ENCODE measurements around the gene TP53AIP1.

The TP53AIP1 gene

GRCh38 chr11:128940603-128941002 is 2.1 kb downstream of the TP53AIP1 start:
- Histone ChIP-seq H3K27ac (no peak overlapping the region), H3K4me1 (peaks cover 27 to 90% (median 65%) of the 10 kb centered on the region in 10 experiments), H3K36me3 (no peaks in the 10 kb centered on the region), H3K9ac (no peak overlapping the region), H3K4me3 (no peak overlapping the region), H4K20me1 (peaks cover 0 to 7% (median 0%) of the 10 kb centered on the region in 11 experiments; a peak in 1 of 22 replicates), H3K27me3 (peaks cover 0 to 24% (median 0%) of the 10 kb centered on the region in 11 experiments; a peak in 5 of 22 replicates), H3K4me2 (peak overlapping the region; percentile 54 to 78 (median 62)), H3K9me3 (replicated peaks in 1 of 11) (no peaks in the 10 kb centered on the region)
- TF ChIP-seq Cebpa-rat (IDR thresholded peaks at IDR 0.05) = no peak

- H3K4me1 ChIP-seq = peaks cover 27 to 93% (median 69%) of the 10 kb centered on the region in 10 experiments
- H3K4me2 ChIP-seq = peak overlapping the region; percentile 54 to 78 (median 62); a peak in 21 of 22 replicates
- no peak overlapping the region for H3K9ac ChIP-seq
- peaks cover 0 to 7% (median 0%) of the 10 kb centered on the region in 11 experiments; a peak in 1 of 22 replicates for H4K20me1 ChIP-seq
- no peak for TF ChIP-seq Cebpa-rat (IDR thresholded peaks at IDR 0.05)
- no peak overlapping the region for H3K27ac ChIP-seq
- H3K9me3 ChIP-seq (replicated peaks in 1 of 11) = no peaks in the 10 kb centered on the region
- H3K27me3 ChIP-seq = peaks cover 0 to 24% (median 0%) of the 10 kb centered on the region in 11 experiments; a peak in 5 of 22 replicates
- no peaks in the 10 kb centered on the region for H3K36me3 ChIP-seq
- no peak overlapping the region for H3K4me3 ChIP-seq
Measured at GRCh38 chr11:128940156-128940555, 2.5 kb downstream of the TP53AIP1 start.

GRCh38 chr11:128939591-128939990 is 3.1 kb downstream of the TP53AIP1 start:
- peaks cover 0 to 24% (median 0%) of the 10 kb centered on the region in 11 experiments; a peak in 5 of 22 replicates for H3K27me3 ChIP-seq
- no peak overlapping the region for H3K27ac ChIP-seq
- peaks cover 31 to 95% (median 73%) of the 10 kb centered on the region in 10 experiments for H3K4me1 ChIP-seq
- peak overlapping the region; percentile 54 to 78 (median 62); a peak in 21 of 22 replicates for H3K4me2 ChIP-seq
- no peak for TF ChIP-seq Cebpa-rat (IDR thresholded peaks at IDR 0.05)
- H4K20me1 ChIP-seq = peaks cover 0 to 7% (median 0%) of the 10 kb centered on the region in 11 experiments; a peak in 3 of 22 replicates
- H3K36me3 ChIP-seq = no peaks in the 10 kb centered on the region
- H3K4me3 ChIP-seq = no peak overlapping the region
- no peak overlapping the region for H3K9ac ChIP-seq
- no peaks in the 10 kb centered on the region for H3K9me3 ChIP-seq (replicated peaks in 1 of 11)

- H3K4me3 ChIP-seq = no peak overlapping the region
- no peak overlapping the region for H3K27ac ChIP-seq
- H3K9ac ChIP-seq = no peak overlapping the region
- TF ChIP-seq Cebpa-rat (IDR thresholded peaks at IDR 0.05) = no peak
- peaks cover 0 to 11% (median 0%) of the 10 kb centered on the region in 11 experiments; a peak in 3 of 22 replicates for H4K20me1 ChIP-seq
- peaks cover 0 to 16% (median 0%) of the 10 kb centered on the region in 11 experiments; a peak in 5 of 22 replicates for H3K27me3 ChIP-seq
- peak overlapping the region in 6 of 11 experiments; percentile 7 to 60 (median 50); a peak in 11 of 22 replicates for H3K4me2 ChIP-seq
- no peaks in the 10 kb centered on the region for H3K9me3 ChIP-seq (replicated peaks in 1 of 11)
- no peaks in the 10 kb centered on the region for H3K36me3 ChIP-seq
- H3K4me1 ChIP-seq = peaks cover 43 to 95% (median 73%) of the 10 kb centered on the region in 10 experiments
Measured at GRCh38 chr11:128938156-128938885, 4.3 kb downstream of the TP53AIP1 start.

GRCh38 chr11:128937480-128937879 is 5.2 kb downstream of the TP53AIP1 start:
- Histone ChIP-seq H3K27me3 (peaks cover 0 to 8% (median 0%) of the 10 kb centered on the region in 11 experiments; a peak in 3 of 22 replicates), H3K36me3 (no peaks in the 10 kb centered on the region), H3K9ac (0 out of 22 replicates have a peak overlapping the region, but pooled peaks of 1 of the 11 experiments have one; percentile 20), H3K4me1 (peaks cover 45 to 91% (median 69%) of the 10 kb centered on the region in 10 experiments), H3K9me3 (replicated peaks in 1 of 11) (no peaks in the 10 kb centered on the region), H3K4me2 (peak overlapping the region in 6 of 11 experiments; percentile 7 to 60 (median 50); a peak in 10 of 22 replicates), H4K20me1 (peaks cover 0 to 11% (median 0%) of the 10 kb centered on the region in 11 experiments; a peak in 3 of 22 replicates), H3K27ac (no peak overlapping the region), H3K4me3 (no peak overlapping the region)
- TF ChIP-seq Cebpa-rat (IDR thresholded peaks at IDR 0.05) = no peak

- H3K9me3 ChIP-seq (replicated peaks in 1 of 11) = no peaks in the 10 kb centered on the region
- peaks cover 0 to 8% (median 0%) of the 10 kb centered on the region in 11 experiments; a peak in 3 of 22 replicates for H3K27me3 ChIP-seq
- no peaks in the 10 kb centered on the region for H3K36me3 ChIP-seq
- peaks cover 0 to 11% (median 0%) of the 10 kb centered on the region in 11 experiments; a peak in 3 of 22 replicates for H4K20me1 ChIP-seq
- no peak for TF ChIP-seq Cebpa-rat (IDR thresholded peaks at IDR 0.05)
- peaks cover 41 to 90% (median 62%) of the 10 kb centered on the region in 10 experiments for H3K4me1 ChIP-seq
- no peak overlapping the region for H3K4me3 ChIP-seq
- no peak overlapping the region for H3K9ac ChIP-seq
- peak overlapping the region in 4 of 11 experiments; percentile 23 to 57 (median 50); a peak in 4 of 22 replicates for H3K4me2 ChIP-seq
- H3K27ac ChIP-seq = no peak overlapping the region
Measured at GRCh38 chr11:128936606-128937251, 5.9 kb downstream of the TP53AIP1 start.

- Histone ChIP-seq H3K4me3 (no peak overlapping the region), H3K27me3 (peaks cover 0 to under 1% (median 0%) of the 10 kb centered on the region in 11 experiments; a peak in 1 of 22 replicates), H3K9me3 (replicated peaks in 1 of 11) (no peaks in the 10 kb centered on the region), H3K36me3 (no peaks in the 10 kb centered on the region), H3K4me1 (peaks cover 23 to 78% (median 46%) of the 10 kb centered on the region in 10 experiments), H4K20me1 (peaks cover 0 to 11% (median 0%) of the 10 kb centered on the region in 11 experiments; a peak in 3 of 22 replicates), H3K9ac (no peak overlapping the region), H3K27ac (no peak overlapping the region), H3K4me2 (peak overlapping the region; percentile 29 to 90 (median 81); a peak in 20 of 22 replicates)
- no peak for TF ChIP-seq Cebpa-rat (IDR thresholded peaks at IDR 0.05)
Measured at GRCh38 chr11:128934926-128935325, 7.7 kb downstream of the TP53AIP1 start.

GRCh38 chr11:128934351-128934750 is 8.3 kb downstream of the TP53AIP1 start:
- H3K9ac ChIP-seq = no peak overlapping the region
- no peaks in the 10 kb centered on the region for H3K27me3 ChIP-seq
- no peak for TF ChIP-seq Cebpa-rat (IDR thresholded peaks at IDR 0.05)
- no peak overlapping the region for H3K4me3 ChIP-seq
- peaks cover 23 to 78% (median 46%) of the 10 kb centered on the region in 10 experiments for H3K4me1 ChIP-seq
- H3K4me2 ChIP-seq = peak overlapping the region; percentile 29 to 90 (median 81); a peak in 21 of 22 replicates
- H3K36me3 ChIP-seq = no peaks in the 10 kb centered on the region
- H3K9me3 ChIP-seq (replicated peaks in 1 of 11) = no peaks in the 10 kb centered on the region
- no peak overlapping the region for H3K27ac ChIP-seq
- H4K20me1 ChIP-seq = peaks cover 0 to 11% (median 0%) of the 10 kb centered on the region in 11 experiments; a peak in 3 of 22 replicates
